Lower leg skin (tissue), 3 donors: ENCODE results near the gene TACR1.

Experiments
- CTCF ChIP-seq, 3 donors: fragments of 450-650 bp; IDR thresholded peaks; one replicate each; pipeline ENCODE4 v1.5.1; 2016; ENCODE audit warnings: antibody characterized with exemption in 3 of 3, mild to moderate bottlenecking in 3 of 3, moderate library complexity in 2 of 3
- POLR2A ChIP-seq, 2 donors: fragments of 450-650 bp; IDR thresholded peaks; one replicate each; pipeline ENCODE4 v1.6.1; 2016 to 2017; ENCODE audit warnings: antibody characterized with exemption in 2 of 2, mild to moderate bottlenecking in 1 of 2, moderate library complexity in 1 of 2

GRCh38 chr2:75200140-75201096, 1.1 kb upstream of the TACR1 start:
- TF ChIP-seq POLR2A (IDR thresholded peaks at IDR 0.05), result no peak
- no peak for TF ChIP-seq CTCF (IDR thresholded peaks at IDR 0.05)
